Measurements from ENCODE around the gene INPP4A. TPM values are rescaled to one million over a fixed set of nuclear protein-coding genes. Genes with fewer than 3 reads are reported as not detected.

INPP4A gene
- total and polyA plus RNA-seq, 2 of the 13 experiments (the other 11 are each of a cell fraction or from before 2014, with no cell fraction given), result 10.1 to 10.9 TPM

GRCh38 chr2:98404556-98405250 lies 40.0 kb upstream of the INPP4A start:
- POLR2A ChIA-PET, result no interaction called here
- no peaks in the 10 kb centered on the region for H3K9me3 ChIP-seq (ENCODE audit: low read length)
- H3K27ac ChIP-seq (ENCODE audit: extremely low read length, insufficient read depth, low read length), result no peak overlapping the region
- no peak for DNase-seq (ENCODE audit: low spot score)
- intact Hi-C loops (cut with micrococcal nuclease; ENCODE audit: unreplicated experiment) (no loop called here), in situ Hi-C loops (cut with HindIII; ENCODE audit: extremely low pct_ligation_motif_present, low pct_unique_long_range_greater_than_20kb) (loop anchor here (25.0 kb wide), 1 partner anchor 433 kb away; no protein-coding TSS in a partner anchor)
- no peak; the same call in 2 of the 3 replicates for ATAC-seq
- no peaks in the 10 kb centered on the region for H3K4me1 ChIP-seq (ENCODE audit: insufficient read depth, low read length)
- no peaks in the 10 kb centered on the region for H4K20me1 ChIP-seq (ENCODE audit: insufficient read depth, low read length)
- 10% methylated on average over 1 of the region's 2 CpGs for WGBS (ENCODE audit: low lambda C conversion rate)
- no peak for FAIRE-seq
- no peaks in the 10 kb centered on the region for H3K79me2 ChIP-seq (ENCODE audit: insufficient read depth, low read length)
- no peak overlapping the region for H2AFZ ChIP-seq (ENCODE audit: low read length)
- no peak overlapping the region for H3K9ac ChIP-seq (ENCODE audit: insufficient read depth, low read depth, low read length)
- peaks cover 0 to 3% of the 10 kb centered on the region in 2 experiments; a peak in 2 of 5 replicates for H3K27me3 ChIP-seq (ENCODE audit: control insufficient read depth in 1 of 2, insufficient read depth in 2 of 2, low read length in 2 of 2)
- H3K4me3 ChIP-seq (replicated peaks in 1 of 3; ENCODE audit: insufficient read depth in 1 of 3, low read depth in 2 of 3, low read length in 3 of 3), result no peak overlapping the region
- no peak overlapping the region for H3K4me2 ChIP-seq (ENCODE audit: low read depth, low read length)
- no TSS peak for BruUV-seq (replicated peaks)
- CTCF ChIA-PET (ENCODE audit: low intra/inter-chr PET ratio, low total read pairs), result no interaction called here
- H3K36me3 ChIP-seq (replicated peaks in 1 of 2; ENCODE audit: control insufficient read depth in 1 of 2, insufficient read depth in 2 of 2, low read length in 2 of 2), result no peaks in the 10 kb centered on the region
- TF ChIP-seq ARID2 (CRISPR knock-in tag; IDR thresholded peaks at IDR 0.05; ENCODE audit: borderline replicate concordance) (no peak), ZNF687 (CRISPR knock-in tag; IDR thresholded peaks at IDR 0.05) (no peak), ZNF180 (CRISPR knock-in tag; IDR thresholded peaks at IDR 0.05; ENCODE audit: borderline replicate concordance, low read depth) (no peak), ZNF142 (CRISPR knock-in tag; IDR thresholded peaks at IDR 0.05) (no peak), CBX1 (IDR thresholded peaks at IDR 0.05; ENCODE audit: low read depth) (no peak), DNMT3B (CRISPR knock-in tag; conservative IDR thresholded peaks at IDR 0.05) (no peak), ZSCAN29 (CRISPR knock-in tag; conservative IDR thresholded peaks at IDR 0.05) (no peak), ZNF512 (CRISPR knock-in tag; IDR thresholded peaks at IDR 0.05) (no peak), ZNF660 (CRISPR knock-in tag; IDR thresholded peaks at IDR 0.05; ENCODE audit: borderline replicate concordance, low read depth) (no peak), ZNF274 (CRISPR knock-in tag; IDR thresholded peaks at IDR 0.05) (no peak), ZNF232 (CRISPR knock-in tag; IDR thresholded peaks at IDR 0.05; ENCODE audit: borderline replicate concordance) (no peak)
